ENCODE data around the gene GDPD1.

GRCh38 chr17:59284317-59284716 lies 64.0 kb downstream of the GDPD1 start:
- TF ChIP-seq, protein P1, sequence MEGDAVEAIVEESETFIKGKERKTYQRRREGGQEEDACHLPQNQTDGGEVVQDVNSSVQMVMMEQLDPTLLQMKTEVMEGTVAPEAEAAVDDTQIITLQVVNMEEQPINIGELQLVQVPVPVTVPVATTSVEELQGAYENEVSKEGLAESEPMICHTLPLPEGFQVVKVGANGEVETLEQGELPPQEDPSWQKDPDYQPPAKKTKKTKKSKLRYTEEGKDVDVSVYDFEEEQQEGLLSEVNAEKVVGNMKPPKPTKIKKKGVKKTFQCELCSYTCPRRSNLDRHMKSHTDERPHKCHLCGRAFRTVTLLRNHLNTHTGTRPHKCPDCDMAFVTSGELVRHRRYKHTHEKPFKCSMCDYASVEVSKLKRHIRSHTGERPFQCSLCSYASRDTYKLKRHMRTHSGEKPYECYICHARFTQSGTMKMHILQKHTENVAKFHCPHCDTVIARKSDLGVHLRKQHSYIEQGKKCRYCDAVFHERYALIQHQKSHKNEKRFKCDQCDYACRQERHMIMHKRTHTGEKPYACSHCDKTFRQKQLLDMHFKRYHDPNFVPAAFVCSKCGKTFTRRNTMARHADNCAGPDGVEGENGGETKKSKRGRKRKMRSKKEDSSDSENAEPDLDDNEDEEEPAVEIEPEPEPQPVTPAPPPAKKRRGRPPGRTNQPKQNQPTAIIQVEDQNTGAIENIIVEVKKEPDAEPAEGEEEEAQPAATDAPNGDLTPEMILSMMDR (IDR thresholded peaks at IDR 0.05): no peak
- TF ChIP-seq POLR2A (IDR thresholded peaks at IDR 0.05): no peak

All from Peyer's patch (tissue), 4 donors.